Measurements from ENCODE around the gene HPCAL1.

DNA sequence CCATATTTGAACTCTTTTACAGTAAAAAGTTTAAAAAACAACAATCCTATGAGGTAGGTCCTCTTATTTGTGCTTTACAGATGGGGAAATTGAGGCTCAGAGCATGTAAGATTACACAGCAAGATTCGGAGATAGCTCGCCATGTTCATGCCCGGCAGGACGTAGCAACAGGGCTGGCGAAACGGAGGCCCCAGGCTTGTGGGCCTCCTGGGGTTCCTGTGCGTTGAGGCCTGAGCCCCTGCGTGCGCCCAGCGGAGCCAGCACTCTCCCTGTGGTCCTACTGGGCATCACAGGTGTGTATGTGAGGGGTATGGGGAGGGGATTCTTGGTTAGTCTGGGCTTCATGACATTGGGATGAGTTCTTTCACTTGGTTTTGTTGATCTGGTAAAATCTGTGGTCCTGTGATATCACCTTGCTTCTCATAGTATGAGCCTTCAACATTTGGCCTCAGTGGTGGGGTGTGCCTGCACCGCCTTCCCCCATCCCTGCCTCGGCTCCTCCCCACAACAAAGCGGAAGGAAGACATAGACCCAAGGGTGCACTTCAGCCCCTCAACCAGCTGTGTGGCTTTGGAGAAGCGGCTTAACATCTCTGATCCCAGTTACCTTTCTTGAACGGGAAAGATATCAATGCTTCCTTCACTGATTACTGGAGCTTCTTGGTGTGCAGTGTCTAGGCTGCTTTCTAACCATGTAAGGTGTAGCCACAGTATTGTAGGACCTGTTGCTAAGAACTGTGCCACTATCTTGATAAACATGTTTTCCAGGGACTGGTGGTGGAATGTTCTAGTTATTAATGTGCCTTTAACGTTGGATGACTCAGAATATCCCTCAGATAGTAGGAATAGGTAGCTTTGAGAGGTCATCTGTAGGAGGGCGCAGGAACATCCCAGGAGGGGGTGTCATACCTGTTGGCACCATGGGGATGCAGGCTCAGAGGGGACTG, 37.2 kb downstream of the HPCAL1 start:
- TF ChIP-seq, protein P1, sequence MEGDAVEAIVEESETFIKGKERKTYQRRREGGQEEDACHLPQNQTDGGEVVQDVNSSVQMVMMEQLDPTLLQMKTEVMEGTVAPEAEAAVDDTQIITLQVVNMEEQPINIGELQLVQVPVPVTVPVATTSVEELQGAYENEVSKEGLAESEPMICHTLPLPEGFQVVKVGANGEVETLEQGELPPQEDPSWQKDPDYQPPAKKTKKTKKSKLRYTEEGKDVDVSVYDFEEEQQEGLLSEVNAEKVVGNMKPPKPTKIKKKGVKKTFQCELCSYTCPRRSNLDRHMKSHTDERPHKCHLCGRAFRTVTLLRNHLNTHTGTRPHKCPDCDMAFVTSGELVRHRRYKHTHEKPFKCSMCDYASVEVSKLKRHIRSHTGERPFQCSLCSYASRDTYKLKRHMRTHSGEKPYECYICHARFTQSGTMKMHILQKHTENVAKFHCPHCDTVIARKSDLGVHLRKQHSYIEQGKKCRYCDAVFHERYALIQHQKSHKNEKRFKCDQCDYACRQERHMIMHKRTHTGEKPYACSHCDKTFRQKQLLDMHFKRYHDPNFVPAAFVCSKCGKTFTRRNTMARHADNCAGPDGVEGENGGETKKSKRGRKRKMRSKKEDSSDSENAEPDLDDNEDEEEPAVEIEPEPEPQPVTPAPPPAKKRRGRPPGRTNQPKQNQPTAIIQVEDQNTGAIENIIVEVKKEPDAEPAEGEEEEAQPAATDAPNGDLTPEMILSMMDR (IDR thresholded peaks at IDR 0.05; ENCODE audit: low read depth, low read length, poor library complexity, severe bottlenecking) = no peak
- TF ChIP-seq EZH2phosphoT487 (IDR thresholded peaks at IDR 0.05; ENCODE audit: borderline replicate concordance, low read length) = no peak
